CD4-positive, alpha-beta T cell (primary cell): ENCODE measurements around the gene AGAP1. TPM values are rescaled to one million over a fixed set of nuclear protein-coding genes. Genes with fewer than 3 reads are reported as not detected.

Source experiments
- ATAC-seq: fragments of 200-7000 bp; cut with Tn5 transposase; one replicate; pipeline ENCODE4 v1.10.0; 2022; ENCODE audit warnings: mild to moderate bottlenecking; ENCODE audit not compliant: poor library complexity
- CTCF ChIA-PET: fragments of 350-600 bp; sonication (Branson Sonifier 250); formaldehyde crosslinking; loops from one replicate; lab custom pipeline; 2021; ENCODE audit warnings: antibody characterized with exemption, inconsistent platforms; lab: Charles Lee
- POLR2A ChIA-PET: fragments of 350-600 bp; sonication (Branson Sonifier 250); formaldehyde crosslinking; loops from one replicate; lab custom pipeline; 2021; ENCODE audit warnings: antibody characterized with exemption, inconsistent platforms; lab: Charles Lee
- DNase-seq, 14 experiments: peaks; one replicate each; pipeline ENCODE4 v3.0.0-alpha.2; 2013 to 2020; ENCODE audit warnings: mixed read lengths in 2 of 14
- H3K27ac ChIP-seq, 2 donors: one replicate each; pipeline versions ENCODE4 v1.5.1 to v1.7.0; 2013; ENCODE audit warnings: low read length in 2 of 2, low read depth in 1 of 2, mild to moderate bottlenecking in 1 of 2
- H3K27me3 ChIP-seq, 2 experiments: 1 replicate in 1 of 2; 2 replicates in 1 of 2; pipeline versions ENCODE4 v1.6.1 to v1.7.0; 2013; ENCODE audit warnings: low read length in 2 of 2, control low read depth in 1 of 2, mild to moderate bottlenecking in 1 of 2, moderate library complexity in 1 of 2; ENCODE audit not compliant: insufficient read depth in 2 of 2, control insufficient read depth in 1 of 2
- H3K36me3 ChIP-seq: one replicate; pipeline ENCODE4 v1.6.1; 2013; ENCODE audit warnings: low read length, control low read depth; ENCODE audit not compliant: insufficient read depth
- H3K4me1 ChIP-seq: one replicate; pipeline ENCODE4 v1.6.1; 2013; ENCODE audit warnings: low read length, control low read depth; ENCODE audit not compliant: insufficient read depth
- H3K4me3 ChIP-seq: one replicate; pipeline ENCODE4 v1.5.1; 2013; ENCODE audit warnings: mild to moderate bottlenecking, low read length, moderate library complexity
- H3K9me3 ChIP-seq, 2 experiments: 1 replicate in 1 of 2; 2 replicates in 1 of 2; pipeline versions ENCODE4 v1.6.1 to v1.7.0; 2013; ENCODE audit warnings: low read length in 2 of 2, mild to moderate bottlenecking in 2 of 2, control low read depth in 1 of 2, moderate library complexity in 1 of 2; ENCODE audit not compliant: control insufficient read depth in 1 of 2, insufficient read depth in 1 of 2
- H3K27ac Mint-ChIP-seq: one replicate; pipeline ENCODE4 v1.8.0; 2020; ENCODE audit warnings: mixed read lengths
- H3K27me3 Mint-ChIP-seq: one replicate; pipeline ENCODE4 v1.8.0; 2021; ENCODE audit warnings: mixed read lengths
- H3K36me3 Mint-ChIP-seq: one replicate; pipeline ENCODE4 v1.8.0; 2021; ENCODE audit warnings: low read depth, mixed read lengths
- H3K4me1 Mint-ChIP-seq: one replicate; pipeline ENCODE4 v1.8.0; 2021; ENCODE audit warnings: low read depth, mixed read lengths
- H3K4me3 Mint-ChIP-seq: one replicate; pipeline ENCODE4 v1.8.0; 2020; ENCODE audit warnings: mild to moderate bottlenecking, mixed read lengths
- H3K9me3 Mint-ChIP-seq: one replicate; pipeline ENCODE4 v1.8.0; 2020; ENCODE audit warnings: mixed read lengths
- CTCF ChIP-seq: fragments of 200-600 bp; IDR thresholded peaks from one replicate; pipeline ENCODE4 v1.8.0; 2022; ENCODE audit warnings: antibody characterized with exemption, mild to moderate bottlenecking
- intact Hi-C, 2 experiments: fragments of 100-400 bp; cut with DNase I in 1 of 2; cut with micrococcal nuclease in 1 of 2; formaldehyde crosslinking; loops; one replicate each; pipeline versions ENCODE4 v1.15.1 to v1.9.0; 2023 to 2025; cut with DNase I, micrococcal nuclease
- total RNA-seq, 174 experiments: library from RNA in 2 of 174; stranded (reverse) in 2 of 174; gene quantifications; one replicate each; pipeline ENCODE4 v1.2.3 and lab custom pipeline; 2021 to 2026

AGAP1 gene
- total RNA-seq, 2 experiments from 2014 or later, result 2.6 to 3.1 TPM

- no peaks in the 10 kb centered on the region for H3K9me3 Mint-ChIP-seq
- no peaks in the 10 kb centered on the region for H3K4me1 Mint-ChIP-seq
- Histone ChIP-seq H3K27ac (no peak overlapping the region), H3K36me3 (no peaks in the 10 kb centered on the region), H3K4me1 (no peaks in the 10 kb centered on the region), H3K9me3 (no peaks in the 10 kb centered on the region), H3K4me3 (no peak overlapping the region), H3K27me3 (no peaks in the 10 kb centered on the region)
- H3K27ac Mint-ChIP-seq, result no peak overlapping the region
- no peak overlapping the region for H3K4me3 Mint-ChIP-seq
- ChIA-PET CTCF (no interaction called here), POLR2A (no interaction called here)
- ATAC-seq, result no peak
- TF ChIP-seq CTCF, result no peak
- no peak for DNase-seq
- intact Hi-C loops, result no loop called here
- no peaks in the 10 kb centered on the region for H3K36me3 Mint-ChIP-seq
- peaks cover 5% of the 10 kb centered on the region for H3K27me3 Mint-ChIP-seq
Measured at GRCh38 chr2:235619544-235619943, 125.7 kb downstream of the AGAP1 start.

- POLR2A ChIA-PET, result no interaction called here
- H3K27ac Mint-ChIP-seq, result no peak overlapping the region
- intact Hi-C loops, result no loop called here
- no peak overlapping the region for H3K4me3 ChIP-seq
- H3K4me1 ChIP-seq, result no peaks in the 10 kb centered on the region
- H3K4me1 Mint-ChIP-seq, result no peaks in the 10 kb centered on the region
- DNase-seq (no peak), ATAC-seq (no peak)
- CTCF ChIA-PET, result no interaction called here
- H3K9me3 ChIP-seq, result no peaks in the 10 kb centered on the region
- no peaks in the 10 kb centered on the region for H3K36me3 Mint-ChIP-seq
- H3K4me3 Mint-ChIP-seq, result no peak overlapping the region
- no peaks in the 10 kb centered on the region for H3K27me3 ChIP-seq
- no peaks in the 10 kb centered on the region for H3K36me3 ChIP-seq
- TF ChIP-seq CTCF, result no peak
- H3K27ac ChIP-seq, result no peak overlapping the region
- H3K9me3 Mint-ChIP-seq, result no peaks in the 10 kb centered on the region
- no peaks in the 10 kb centered on the region for H3K27me3 Mint-ChIP-seq
Measured at GRCh38 chr2:235621736-235622135, 127.9 kb downstream of the AGAP1 start.

- TF ChIP-seq CTCF, result no peak
- ChIA-PET CTCF (no interaction called here), POLR2A (no interaction called here)
- Mint-ChIP-seq H3K36me3 (no peaks in the 10 kb centered on the region), H3K9me3 (no peaks in the 10 kb centered on the region), H3K27me3 (no peaks in the 10 kb centered on the region), H3K4me1 (no peaks in the 10 kb centered on the region), H3K4me3 (no peak overlapping the region), H3K27ac (no peak overlapping the region)
- no peak overlapping the region for H3K4me3 ChIP-seq
- H3K4me1 ChIP-seq, result no peaks in the 10 kb centered on the region
- ATAC-seq, result no peak
- DNase-seq, result no peak
- H3K9me3 ChIP-seq, result no peaks in the 10 kb centered on the region
- H3K36me3 ChIP-seq, result no peaks in the 10 kb centered on the region
- H3K27me3 ChIP-seq, result no peaks in the 10 kb centered on the region
- no peak overlapping the region for H3K27ac ChIP-seq
- intact Hi-C loops, result no loop called here
Measured at GRCh38 chr2:235623111-235623510, 129.3 kb downstream of the AGAP1 start.
